Measurements from ENCODE around the gene PHF21B. TPM values are rescaled to one million over a fixed set of nuclear protein-coding genes. Genes with fewer than 3 reads are reported as not detected.

PHF21B gene
- total RNA-seq, 4 donors from 2014 or later = under 0.01 to 11.9 (median 2.9) TPM

- no peak for DNase-seq
- Histone ChIP-seq H3K27me3 (no peaks in the 10 kb centered on the region), H3K9me3 (no peaks in the 10 kb centered on the region), H3K4me1 (no peaks in the 10 kb centered on the region), H3K27ac (no peak overlapping the region), H3K36me3 (no peaks in the 10 kb centered on the region), H3K4me3 (no peak overlapping the region)
- intact Hi-C loops (cut with DNase I; ENCODE audit: low total_unique reads) = no loop called here
- no peak for TF ChIP-seq POLR2A (IDR thresholded peaks at IDR 0.05)
- TF ChIP-seq, protein P1, sequence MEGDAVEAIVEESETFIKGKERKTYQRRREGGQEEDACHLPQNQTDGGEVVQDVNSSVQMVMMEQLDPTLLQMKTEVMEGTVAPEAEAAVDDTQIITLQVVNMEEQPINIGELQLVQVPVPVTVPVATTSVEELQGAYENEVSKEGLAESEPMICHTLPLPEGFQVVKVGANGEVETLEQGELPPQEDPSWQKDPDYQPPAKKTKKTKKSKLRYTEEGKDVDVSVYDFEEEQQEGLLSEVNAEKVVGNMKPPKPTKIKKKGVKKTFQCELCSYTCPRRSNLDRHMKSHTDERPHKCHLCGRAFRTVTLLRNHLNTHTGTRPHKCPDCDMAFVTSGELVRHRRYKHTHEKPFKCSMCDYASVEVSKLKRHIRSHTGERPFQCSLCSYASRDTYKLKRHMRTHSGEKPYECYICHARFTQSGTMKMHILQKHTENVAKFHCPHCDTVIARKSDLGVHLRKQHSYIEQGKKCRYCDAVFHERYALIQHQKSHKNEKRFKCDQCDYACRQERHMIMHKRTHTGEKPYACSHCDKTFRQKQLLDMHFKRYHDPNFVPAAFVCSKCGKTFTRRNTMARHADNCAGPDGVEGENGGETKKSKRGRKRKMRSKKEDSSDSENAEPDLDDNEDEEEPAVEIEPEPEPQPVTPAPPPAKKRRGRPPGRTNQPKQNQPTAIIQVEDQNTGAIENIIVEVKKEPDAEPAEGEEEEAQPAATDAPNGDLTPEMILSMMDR (IDR thresholded peaks at IDR 0.05) = no peak
Observed at GRCh38 chr22:44918166-44918924, 91.5 kb downstream of the PHF21B start.

- H3K4me3 ChIP-seq = no peak overlapping the region
- no peaks in the 10 kb centered on the region for H3K36me3 ChIP-seq
- intact Hi-C loops (cut with DNase I; ENCODE audit: low total_unique reads) = no loop called here
- no peaks in the 10 kb centered on the region for H3K4me1 ChIP-seq
- H3K27me3 ChIP-seq = no peaks in the 10 kb centered on the region
- no peak for DNase-seq
- H3K27ac ChIP-seq = no peak overlapping the region
- H3K9me3 ChIP-seq = no peaks in the 10 kb centered on the region
- TF ChIP-seq POLR2A (IDR thresholded peaks at IDR 0.05) = no peak
- TF ChIP-seq, protein P1 (IDR thresholded peaks at IDR 0.05) = no peak
Observed at GRCh38 chr22:44917372-44918165, 92.2 kb downstream of the PHF21B start.

DNA sequence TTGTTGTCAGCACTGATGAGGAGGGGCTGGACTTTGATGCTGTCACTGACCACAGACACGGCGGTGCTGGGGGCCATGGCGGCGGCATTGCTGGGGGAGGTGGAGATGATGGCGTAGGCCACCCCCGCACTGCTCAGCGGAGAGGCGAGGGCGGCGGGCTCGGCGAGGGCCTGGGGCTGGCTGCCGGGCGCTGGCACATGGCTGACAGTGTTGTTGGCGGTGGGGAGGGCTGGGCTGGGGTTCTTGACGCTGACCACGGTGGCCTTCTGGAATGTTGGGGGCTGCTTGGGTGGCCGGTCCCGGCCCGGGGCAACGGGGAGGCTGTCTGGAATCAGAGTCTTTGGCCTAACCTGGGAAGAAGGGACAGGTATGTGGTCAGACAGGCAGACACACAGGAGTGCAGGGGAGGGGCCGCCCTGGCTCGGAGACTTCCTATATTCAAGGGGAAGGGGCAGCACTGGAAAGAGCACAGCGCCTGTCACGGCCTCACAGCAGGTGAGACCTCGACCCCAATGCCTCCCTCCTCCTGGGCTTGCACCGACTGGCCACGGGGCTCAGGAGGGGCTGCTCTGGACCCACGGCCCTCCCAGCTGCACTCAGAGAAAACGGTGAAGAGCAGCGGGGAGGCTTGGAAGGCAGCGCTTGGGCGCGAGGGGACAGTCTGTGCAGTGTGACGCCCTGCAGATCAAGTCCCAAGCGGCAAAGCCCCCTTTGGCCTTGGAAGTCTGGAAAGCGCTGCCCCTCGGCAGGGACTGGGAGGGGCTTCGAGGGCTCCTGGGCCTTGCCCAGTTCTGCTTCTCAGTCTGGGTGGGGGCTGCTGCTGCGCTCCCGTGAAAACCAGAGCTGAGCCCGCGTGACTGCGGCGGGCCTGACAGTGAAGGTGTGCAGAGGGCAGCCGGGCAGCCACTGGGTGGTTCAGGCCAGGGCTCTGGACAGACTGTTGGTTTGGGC, 93.2 kb downstream of the PHF21B start:
- H3K4me3 ChIP-seq = no peak overlapping the region
- no peaks in the 10 kb centered on the region for H3K4me1 ChIP-seq
- no peaks in the 10 kb centered on the region for H3K27me3 ChIP-seq
- DNase-seq = no peak
- no peaks in the 10 kb centered on the region for H3K36me3 ChIP-seq
- no peak overlapping the region for H3K27ac ChIP-seq
- intact Hi-C loops (cut with DNase I; ENCODE audit: low total_unique reads) = no loop called here
- TF ChIP-seq, protein P1 (IDR thresholded peaks at IDR 0.05) = no peak
- no peak for TF ChIP-seq POLR2A (IDR thresholded peaks at IDR 0.05)
- H3K9me3 ChIP-seq = no peaks in the 10 kb centered on the region

DNA sequence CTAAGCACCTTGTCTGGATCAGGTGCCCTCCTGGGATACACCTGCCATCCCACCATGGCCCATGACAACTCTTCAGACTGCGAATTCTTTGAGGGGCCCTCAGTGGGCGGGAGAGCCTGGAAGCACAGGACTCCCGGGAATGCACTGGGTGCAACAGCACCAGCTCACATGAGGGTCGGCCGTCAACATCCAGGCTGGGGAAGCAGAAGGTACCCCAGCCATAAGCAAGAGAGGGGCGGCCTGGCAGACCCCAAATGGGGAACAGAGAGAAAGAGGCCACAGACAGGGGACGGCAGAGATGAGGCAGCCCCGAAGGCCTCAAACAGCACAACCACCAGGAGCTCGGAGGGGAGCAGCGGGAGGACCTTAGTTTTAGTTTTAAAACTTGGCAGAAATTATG, 94.4 kb downstream of the PHF21B start:
- no peak for TF ChIP-seq POLR2A (IDR thresholded peaks at IDR 0.05)
- TF ChIP-seq, protein P1 (IDR thresholded peaks at IDR 0.05) = no peak
- intact Hi-C loops (cut with DNase I; ENCODE audit: low total_unique reads) = no loop called here
- Histone ChIP-seq H3K4me3 (no peak overlapping the region), H3K36me3 (no peaks in the 10 kb centered on the region), H3K4me1 (no peaks in the 10 kb centered on the region), H3K9me3 (peaks cover 0 to 3% of the 10 kb centered on the region in 2 donors), H3K27ac (no peak overlapping the region), H3K27me3 (no peaks in the 10 kb centered on the region)
- no peak for DNase-seq

Data from uterus (tissue), 4 donors.